ENCODE results near the gene CD9.

Gene CD9

GRCh38 chr12:6241495-6241894 is 41.3 kb downstream of the CD9 start:
- no peak for DNase-seq (ENCODE audit: low read depth)

DNA sequence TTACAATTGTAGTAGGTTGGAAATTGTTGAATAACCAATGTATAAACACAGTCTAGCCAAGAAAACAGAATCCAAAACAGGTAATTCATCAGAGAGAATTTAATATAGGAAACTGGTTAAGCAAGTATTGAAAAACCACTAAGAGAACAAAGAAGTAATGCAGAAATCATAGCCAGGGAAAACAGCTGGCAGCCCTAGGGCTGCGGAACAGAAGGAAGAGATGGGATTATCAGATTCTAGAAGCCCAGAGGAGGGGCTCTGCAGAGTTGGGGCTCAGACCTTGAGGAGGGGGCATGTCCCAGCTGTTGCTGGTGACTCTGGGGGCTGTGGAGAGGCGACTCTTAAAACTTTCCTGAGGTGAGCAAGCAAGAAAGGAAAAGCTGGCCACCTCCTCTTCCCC is 49.4 kb downstream of the CD9 start:
- no peak for DNase-seq (ENCODE audit: low read depth)

- DNase-seq (ENCODE audit: low read depth) = no peak
Measured at GRCh38 chr12:6250343-6250742, 50.1 kb downstream of the CD9 start.

GRCh38 chr12:6253278-6253677 is 53.1 kb downstream of the CD9 start:
- no peak for DNase-seq (ENCODE audit: low read depth)

GRCh38 chr12:6254491-6254890 is 54.3 kb downstream of the CD9 start:
- DNase-seq (ENCODE audit: low read depth) = no peak

GRCh38 chr12:6257007-6257406 is 56.8 kb downstream of the CD9 start:
- no peak for DNase-seq (ENCODE audit: low read depth)

DNA sequence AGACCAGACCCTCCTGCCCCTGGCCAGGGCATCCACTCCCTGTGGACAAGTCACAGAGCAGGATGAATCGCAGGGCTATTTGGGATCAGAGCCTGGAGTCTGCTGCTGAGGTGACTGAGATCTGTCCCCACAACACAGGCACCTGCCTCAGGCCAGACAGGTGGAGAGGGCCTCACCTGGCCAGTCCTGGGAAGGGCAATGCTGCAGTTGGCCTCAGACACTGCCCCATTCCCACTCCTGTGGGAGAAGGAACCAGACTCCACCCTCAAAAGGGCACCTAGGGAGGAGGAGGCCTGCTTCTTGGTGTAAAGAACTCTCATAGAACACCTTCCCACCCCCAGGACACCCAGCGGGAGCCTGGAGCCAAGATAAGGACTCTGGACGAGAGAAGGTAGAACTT is 62.0 kb downstream of the CD9 start:
- DNase-seq (ENCODE audit: low read depth) = no peak

DNA sequence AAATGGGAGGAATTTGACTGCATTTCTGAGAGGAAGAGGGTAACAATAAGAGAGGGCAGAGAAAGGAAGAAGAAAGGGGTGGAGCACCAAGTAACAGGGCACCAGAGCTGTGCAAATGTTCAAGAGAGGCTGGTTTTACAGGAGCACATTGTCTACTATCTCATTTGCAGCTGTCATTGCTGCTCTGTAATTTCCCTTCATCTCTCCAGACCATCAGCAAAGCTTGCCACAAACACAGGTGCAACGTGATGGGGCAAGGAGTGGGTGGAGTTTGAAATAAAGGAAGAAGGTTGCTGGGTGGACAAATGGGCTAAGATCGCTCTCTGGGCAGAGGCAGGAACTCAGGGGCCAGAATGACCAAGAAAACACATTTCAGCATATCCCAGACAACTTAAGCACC is 62.4 kb downstream of the CD9 start:
- no peak for DNase-seq (ENCODE audit: low read depth)

DNA sequence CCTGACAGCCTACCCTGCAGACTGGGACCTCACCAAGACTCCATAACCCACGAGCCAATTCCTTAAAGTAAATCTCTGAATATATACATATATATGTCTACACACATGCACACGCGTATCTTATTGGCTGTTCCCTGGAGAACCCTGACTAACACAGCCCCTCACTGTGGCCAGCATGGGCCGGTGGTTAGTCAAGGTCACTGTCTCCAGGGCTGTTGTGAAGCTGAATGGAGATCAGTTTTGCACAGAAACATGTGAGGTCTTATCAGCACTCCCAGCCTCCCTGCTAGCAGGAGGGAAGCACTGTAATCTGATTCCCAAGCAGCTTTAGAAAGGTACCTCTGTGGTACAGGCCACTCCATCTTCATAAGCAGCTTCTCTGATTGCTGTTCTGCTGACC is 63.7 kb downstream of the CD9 start:
- DNase-seq (ENCODE audit: low read depth) = no peak

- DNase-seq (ENCODE audit: low read depth) = no peak
Measured at GRCh38 chr12:6264402-6265037, 64.3 kb downstream of the CD9 start.

GRCh38 chr12:6265038-6265405 is 64.8 kb downstream of the CD9 start:
- no peak for DNase-seq (ENCODE audit: low read depth)

- DNase-seq (ENCODE audit: low read depth) = no peak
Measured at GRCh38 chr12:6266541-6266966, 66.4 kb downstream of the CD9 start.

- peak; percentile 29 for DNase-seq (ENCODE audit: low read depth)
Measured at GRCh38 chr12:6266971-6267721, 66.9 kb downstream of the CD9 start.

- DNase-seq (ENCODE audit: low read depth) = no peak
Measured at GRCh38 chr12:6268484-6269157, 68.4 kb downstream of the CD9 start.

GRCh38 chr12:6269986-6270385 is 69.8 kb downstream of the CD9 start:
- no peak for DNase-seq (ENCODE audit: low read depth)

- no peak for DNase-seq (ENCODE audit: low read depth)
Measured at GRCh38 chr12:6271281-6271680, 71.1 kb downstream of the CD9 start.

GRCh38 chr12:6272300-6273204 is 72.4 kb downstream of the CD9 start:
- no peak for DNase-seq (ENCODE audit: low read depth)

DNA sequence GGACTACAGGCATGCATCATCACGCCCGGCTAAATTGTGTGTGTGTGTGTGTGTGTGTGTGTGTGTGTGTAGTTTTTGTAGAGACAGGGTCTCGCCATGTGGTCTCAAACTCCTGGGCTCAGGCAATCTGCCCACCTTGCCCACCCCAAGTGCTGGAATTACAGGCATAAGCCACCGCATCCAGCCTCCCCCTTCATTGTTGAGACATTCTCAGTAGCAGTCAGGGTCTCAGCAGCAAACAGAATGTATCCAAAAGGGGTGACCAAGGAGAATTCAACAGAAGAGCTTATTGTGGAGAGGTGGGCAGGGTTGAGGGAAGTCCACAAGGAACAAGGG is 73.0 kb downstream of the CD9 start:
- no peak for DNase-seq (ENCODE audit: low read depth)

GRCh38 chr12:6273541-6274230 is 73.5 kb downstream of the CD9 start:
- DNase-seq (ENCODE audit: low read depth) = no peak

- DNase-seq (ENCODE audit: low read depth) = no peak
Measured at GRCh38 chr12:6274231-6275221, 74.3 kb downstream of the CD9 start.
